B cell (primary cell): ENCODE data around the gene GPX3.

ENCODE experiments used
- CTCF ChIP-seq: fragments of 200-600 bp; IDR thresholded peaks from one replicate; pipeline ENCODE4 v1.8.0; 2022; ENCODE audit warnings: antibody characterized with exemption, mild to moderate bottlenecking
- EZH2 ChIP-seq: IDR thresholded peaks from 2 replicates; pipeline ENCODE4 v1.6.1; 2012; ENCODE audit warnings: borderline replicate concordance, low read depth, mild to moderate bottlenecking, moderate library complexity, low read length; ENCODE audit not compliant: insufficient read depth, poor library complexity, severe bottlenecking

DNA sequence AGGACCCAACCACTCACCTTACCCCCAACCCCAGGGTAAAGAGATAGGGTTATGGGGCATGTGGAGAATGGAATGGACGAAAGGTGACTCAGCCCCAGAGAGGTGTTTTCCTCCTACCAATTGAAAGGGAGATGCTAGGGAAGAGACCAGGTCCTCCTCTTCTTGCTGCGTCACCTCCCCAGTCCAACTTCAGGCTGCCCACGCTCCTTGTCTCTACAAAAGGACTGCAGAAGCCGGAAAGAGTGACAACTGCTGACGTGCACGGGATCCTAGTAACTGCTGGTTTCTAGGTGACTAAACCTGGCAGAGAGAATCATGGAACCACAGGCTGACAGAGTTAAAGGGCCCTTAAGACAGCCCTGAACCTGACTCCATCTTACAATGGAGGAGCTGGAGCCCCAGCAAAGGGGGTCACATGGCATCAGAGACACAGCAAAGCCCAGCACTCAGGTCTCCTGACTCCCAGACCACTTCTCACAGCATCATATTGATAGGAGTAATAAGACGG lies 2.2 kb downstream of the GPX3 start:
- TF ChIP-seq CTCF (no peak), EZH2 (no peak)
